ENCODE measurements around the gene PDZD2. TPM values are rescaled to one million over a fixed set of nuclear protein-coding genes. Genes with fewer than 3 reads are reported as not detected.

Gene PDZD2
- total RNA-seq, 1 donor from 2014 or later, result 58.5 TPM

DNA sequence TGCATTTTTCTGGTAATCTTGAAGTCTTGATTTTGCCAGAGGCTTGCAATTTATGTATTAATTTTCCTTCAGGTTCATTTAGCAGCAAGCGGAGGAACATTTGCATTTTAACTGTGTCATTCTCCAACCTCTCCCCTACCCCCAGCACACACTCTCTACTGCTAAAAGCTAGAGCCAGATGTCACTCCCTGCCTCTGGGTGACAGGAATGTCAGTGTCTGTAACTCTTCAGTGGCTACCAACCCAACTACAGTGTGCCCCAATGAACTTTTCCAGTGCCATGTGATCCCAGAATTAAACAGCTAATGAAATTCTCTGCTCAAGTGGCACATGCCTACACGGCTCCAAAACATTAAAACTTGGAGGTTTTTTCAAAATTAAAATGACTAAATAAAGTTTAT, 274.9 kb downstream of the PDZD2 start:
- DNase-seq (ENCODE audit: low spot score), result no peak

- no peak for DNase-seq (ENCODE audit: low spot score)
These were observed 277.4 kb downstream of the PDZD2 start for GRCh38 chr5:31916327-31916726.

- no peak for DNase-seq (ENCODE audit: low spot score)
These were observed 279.8 kb downstream of the PDZD2 start for GRCh38 chr5:31918739-31919138.

DNA sequence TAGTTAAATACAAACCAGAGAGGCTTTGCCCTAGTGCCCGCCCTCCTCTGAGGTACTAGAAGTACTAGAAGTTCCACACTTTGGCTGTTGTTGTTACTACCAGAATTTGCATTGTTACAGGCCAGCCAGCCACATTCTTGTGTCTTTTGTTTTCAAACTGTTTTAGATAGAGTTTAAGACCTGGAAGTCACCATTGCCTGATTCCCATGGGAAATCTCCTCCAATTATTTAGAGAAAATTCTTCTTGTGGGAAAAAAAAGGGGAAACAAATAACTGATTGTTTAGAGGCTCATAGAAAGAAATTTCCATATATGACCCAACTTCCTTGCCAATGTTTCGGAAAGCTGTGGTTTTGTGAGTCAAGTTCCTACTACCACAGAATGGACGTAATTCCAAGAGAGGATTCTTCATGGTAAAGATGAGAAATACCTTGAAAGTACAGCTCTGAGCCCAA, 282.9 kb downstream of the PDZD2 start:
- no peak for DNase-seq (ENCODE audit: low spot score)

- no peak for DNase-seq (ENCODE audit: low spot score)
These were observed 285.1 kb downstream of the PDZD2 start for GRCh38 chr5:31924005-31924404.

DNA sequence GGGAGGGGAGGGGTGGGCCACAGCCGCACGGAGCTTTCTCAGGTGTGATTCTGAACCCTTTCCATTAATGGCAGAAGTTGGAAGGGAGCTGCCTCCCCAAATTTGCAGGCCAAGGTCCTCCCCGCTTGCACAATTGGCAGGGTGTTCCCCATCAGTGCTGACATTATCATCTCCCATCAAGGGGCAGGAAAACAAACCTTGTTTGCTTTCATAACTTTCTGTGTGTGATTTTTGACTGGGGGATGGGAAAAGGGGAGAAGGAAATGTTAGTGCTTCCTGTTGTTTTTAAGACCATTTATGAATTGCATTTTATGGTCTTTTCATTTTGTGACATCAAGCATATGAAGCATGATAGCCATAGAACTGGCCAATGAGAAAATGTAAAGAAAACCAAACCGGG, 292.9 kb downstream of the PDZD2 start:
- no peak for DNase-seq (ENCODE audit: low spot score)

DNA sequence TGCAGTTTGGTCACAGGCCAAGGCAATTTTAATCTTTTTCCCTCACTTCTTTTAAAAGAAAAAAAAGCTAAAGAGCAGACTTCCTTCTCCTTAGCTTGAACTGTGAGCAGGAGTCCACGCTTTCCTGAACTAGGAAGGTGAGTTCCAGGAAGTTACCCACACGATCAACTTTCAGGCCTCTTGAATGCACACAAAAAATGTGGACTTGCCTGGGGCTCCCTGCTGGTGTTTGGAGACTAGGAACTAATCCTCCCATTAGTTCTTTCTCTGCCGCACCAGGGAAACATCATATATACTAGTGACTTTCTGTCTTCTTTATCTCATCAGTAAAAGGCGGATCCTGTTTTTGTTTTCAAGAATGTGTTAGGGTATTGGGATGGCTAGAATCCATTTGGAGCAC, 295.2 kb downstream of the PDZD2 start:
- DNase-seq (ENCODE audit: low spot score), result no peak

GRCh38 chr5:31935496-31936369, 296.8 kb downstream of the PDZD2 start:
- no peak for DNase-seq (ENCODE audit: low spot score)

- DNase-seq (ENCODE audit: low spot score), result no peak
These were observed 297.8 kb downstream of the PDZD2 start for GRCh38 chr5:31936683-31937082.

GRCh38 chr5:31937226-31937625, 298.3 kb downstream of the PDZD2 start:
- DNase-seq (ENCODE audit: low spot score), result no peak

DNA sequence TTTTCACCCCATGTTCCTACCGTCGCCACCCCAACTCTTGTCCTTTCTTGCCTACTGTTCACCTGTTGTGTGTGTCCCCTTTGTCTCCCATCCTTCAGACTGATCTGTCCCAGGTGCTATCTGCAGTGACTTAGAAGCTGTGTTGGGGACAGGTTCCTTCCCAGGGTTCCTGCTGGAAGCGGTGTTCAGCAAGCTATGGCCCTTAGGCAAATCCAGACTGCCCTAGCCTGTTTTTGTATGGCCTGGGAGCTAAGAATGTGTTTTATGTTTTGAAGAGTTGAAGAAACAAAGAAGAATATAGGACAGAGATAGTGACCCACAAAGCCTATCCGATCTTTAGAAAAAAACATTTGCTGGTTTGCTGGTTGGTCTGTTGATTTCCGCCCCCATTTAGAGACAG, 298.8 kb downstream of the PDZD2 start:
- DNase-seq (ENCODE audit: low spot score), result no peak

DNA sequence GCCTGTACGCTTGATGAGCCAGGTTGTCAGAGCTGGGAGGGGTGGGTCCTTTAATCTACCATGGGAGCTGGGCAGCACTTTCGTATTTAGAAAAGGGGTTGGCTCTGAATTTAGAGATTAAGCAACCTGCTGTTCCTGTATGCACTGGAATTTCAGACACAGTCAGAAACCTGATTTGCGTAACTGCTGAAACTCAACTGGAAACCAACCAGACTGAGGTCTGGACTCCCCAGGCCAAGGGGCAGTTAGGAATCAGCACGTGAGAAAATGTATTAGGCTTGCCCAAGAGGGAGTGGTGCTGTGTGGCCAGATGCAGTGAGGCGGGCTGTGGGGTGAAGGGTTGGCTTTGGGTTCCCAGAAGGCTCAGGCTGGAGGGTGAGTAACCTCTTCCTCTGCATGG, 300.2 kb downstream of the PDZD2 start:
- DNase-seq (ENCODE audit: low spot score), result no peak

GRCh38 chr5:31941151-31941755, 302.3 kb downstream of the PDZD2 start:
- DNase-seq (ENCODE audit: low spot score), result no peak

DNA sequence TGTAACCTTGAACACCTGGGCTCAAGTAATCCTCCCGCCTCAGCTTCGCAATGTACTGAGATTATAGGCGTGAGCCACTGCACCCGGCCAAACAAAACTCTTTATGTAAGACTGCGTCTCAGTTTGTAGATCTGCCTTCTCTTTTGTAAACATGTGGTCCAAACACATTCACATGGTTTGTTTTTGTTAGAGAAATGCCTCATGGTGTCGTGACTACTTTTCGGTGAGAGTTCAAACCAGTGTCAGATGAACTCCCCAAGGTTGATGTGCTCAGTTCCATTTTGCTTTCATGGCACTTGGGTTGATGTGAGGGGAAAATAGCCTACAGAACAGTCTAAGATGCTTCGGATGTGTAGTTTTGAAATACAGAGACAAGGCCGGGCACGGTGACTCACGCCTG, 303.6 kb downstream of the PDZD2 start:
- no peak for DNase-seq (ENCODE audit: low spot score)

DNA sequence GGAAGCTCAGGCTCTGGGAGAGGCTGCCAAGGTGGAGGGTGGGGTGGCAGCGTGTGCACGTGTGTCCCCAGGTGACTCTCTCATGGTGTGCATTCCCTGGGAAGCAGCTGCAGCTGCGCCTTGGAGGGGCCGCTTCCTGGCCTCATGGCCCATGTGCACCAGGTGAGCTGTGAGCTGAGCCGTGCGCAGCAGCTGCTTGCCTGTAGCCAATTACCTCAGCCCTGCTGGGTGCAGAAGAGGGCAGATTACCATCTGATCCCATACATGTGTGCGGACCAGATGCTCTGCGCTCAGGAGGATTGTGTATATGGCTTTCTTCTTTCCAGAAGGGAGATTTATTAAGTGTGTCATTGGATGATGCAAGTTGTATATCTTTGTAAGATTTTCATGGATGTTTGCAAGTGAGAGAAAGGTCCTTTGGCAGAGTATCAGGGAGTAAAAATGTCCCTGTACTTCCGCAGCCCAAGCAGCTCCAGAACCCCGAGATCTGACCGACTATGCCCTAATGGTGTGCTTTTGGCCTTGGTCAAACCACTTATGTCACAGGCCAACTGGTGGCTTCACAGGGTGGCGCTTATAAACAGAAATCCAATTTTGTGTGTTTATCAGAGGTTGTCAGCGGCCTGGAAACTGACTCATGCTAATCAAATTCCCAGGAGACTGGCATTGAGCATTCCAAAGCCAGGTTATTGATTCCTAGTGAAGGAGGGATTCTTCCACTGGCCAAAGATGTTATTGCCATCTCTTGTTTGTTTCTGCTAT, 305.9 kb downstream of the PDZD2 start:
- DNase-seq (ENCODE audit: low spot score), result no peak

DNA sequence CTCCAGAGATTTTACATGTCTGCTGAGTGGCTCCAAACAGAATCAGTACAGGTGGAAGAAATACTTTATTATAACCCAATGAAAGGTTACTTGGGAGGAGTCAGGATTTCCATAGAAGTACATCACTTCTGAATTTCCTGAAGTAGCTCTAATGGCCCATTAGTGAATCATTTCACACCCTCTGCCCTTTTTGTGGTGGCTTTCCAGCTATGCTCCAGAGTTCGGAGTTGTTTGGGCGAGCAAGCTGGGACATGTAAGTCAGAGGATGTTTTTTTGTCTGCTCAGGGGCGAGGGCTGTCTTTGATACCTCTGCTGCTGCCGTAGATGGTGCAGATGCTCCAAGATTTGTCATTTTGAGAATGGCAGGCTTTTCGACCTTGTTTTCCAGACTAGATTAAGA, 309.1 kb downstream of the PDZD2 start:
- DNase-seq (ENCODE audit: low spot score), result no peak

DNA sequence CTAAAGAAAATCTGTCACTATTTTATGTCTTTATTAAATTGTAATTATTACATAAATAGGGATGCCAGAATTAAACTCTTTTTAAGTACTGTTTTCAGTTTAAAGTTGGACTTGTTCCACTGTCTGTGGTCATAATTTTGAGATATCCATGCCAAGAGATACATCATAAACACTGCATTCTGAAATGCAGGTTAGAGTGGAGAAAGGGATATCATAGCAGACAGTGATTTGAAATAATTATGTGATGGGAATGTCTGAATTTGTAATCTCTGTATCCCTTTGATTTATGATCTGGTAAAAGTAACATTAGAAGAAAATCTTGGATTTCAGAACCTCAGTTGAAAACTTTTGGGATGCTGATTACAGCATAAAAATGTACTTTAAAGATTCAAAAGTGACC, 313.1 kb downstream of the PDZD2 start:
- no peak for DNase-seq (ENCODE audit: low spot score)

GRCh38 chr5:31954091-31954490, 315.2 kb downstream of the PDZD2 start:
- DNase-seq (ENCODE audit: low spot score), result no peak

DNA sequence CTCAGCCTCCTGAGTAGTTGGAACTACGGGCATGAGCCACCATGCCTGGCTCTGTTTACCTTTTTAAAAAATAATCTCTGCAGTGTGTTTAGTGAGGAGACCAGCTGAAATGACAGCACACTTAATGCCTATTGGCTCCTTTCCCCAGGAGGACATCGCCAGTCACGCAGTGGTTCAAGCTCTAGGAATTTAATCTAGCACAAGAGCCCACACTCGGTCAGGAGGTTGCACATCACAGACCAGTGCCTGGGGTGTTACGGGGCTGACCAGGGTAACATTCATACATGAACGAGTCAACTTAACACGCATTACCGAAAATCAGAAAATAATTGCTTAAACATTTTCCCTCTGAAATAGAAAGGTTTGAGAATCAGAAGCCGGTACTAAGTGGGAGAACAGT, 318.2 kb downstream of the PDZD2 start:
- DNase-seq (ENCODE audit: low spot score), result no peak

DNA sequence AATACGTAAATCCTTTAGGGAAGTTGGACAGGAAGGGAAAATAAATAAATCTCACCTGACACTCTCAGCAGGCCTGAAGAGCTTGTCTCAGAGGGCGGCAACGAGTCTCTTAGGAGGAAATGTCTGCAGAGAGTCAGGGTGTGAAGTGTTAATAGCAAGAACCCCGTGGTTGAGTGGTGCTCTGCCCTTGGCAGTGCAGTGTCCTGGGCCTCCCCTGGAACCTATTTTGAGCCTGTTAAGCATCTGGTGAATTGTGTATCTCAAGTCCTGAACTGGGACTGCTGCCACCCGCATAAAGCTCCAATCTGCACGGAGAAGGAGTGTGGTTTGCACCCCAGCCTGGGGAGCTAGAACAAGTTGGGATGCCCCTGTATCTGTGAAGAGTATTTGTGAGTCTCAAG, 323.4 kb downstream of the PDZD2 start:
- no peak for DNase-seq (ENCODE audit: low spot score)

DNA sequence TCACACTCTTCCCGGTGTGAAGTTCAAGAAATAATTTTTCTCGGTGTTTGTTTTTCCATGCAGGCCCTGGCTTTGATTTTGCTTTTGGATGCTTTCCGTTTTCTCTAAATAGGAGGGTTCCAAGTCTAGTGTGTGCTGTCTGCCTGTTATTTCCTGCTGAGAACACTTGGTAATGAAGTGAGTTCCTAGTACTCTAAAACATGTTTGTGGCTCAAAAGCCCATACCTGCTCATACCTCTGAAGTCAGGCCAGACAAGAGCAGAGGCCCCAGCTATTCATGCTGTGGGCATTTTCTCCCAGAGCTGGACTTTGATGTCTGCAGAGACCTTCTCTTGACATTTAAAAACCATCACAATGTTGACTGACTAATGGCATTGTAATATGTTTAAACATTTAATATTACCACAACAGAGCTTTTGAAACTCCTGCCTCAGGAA, 324.0 kb downstream of the PDZD2 start:
- no peak for DNase-seq (ENCODE audit: low spot score)

DNA sequence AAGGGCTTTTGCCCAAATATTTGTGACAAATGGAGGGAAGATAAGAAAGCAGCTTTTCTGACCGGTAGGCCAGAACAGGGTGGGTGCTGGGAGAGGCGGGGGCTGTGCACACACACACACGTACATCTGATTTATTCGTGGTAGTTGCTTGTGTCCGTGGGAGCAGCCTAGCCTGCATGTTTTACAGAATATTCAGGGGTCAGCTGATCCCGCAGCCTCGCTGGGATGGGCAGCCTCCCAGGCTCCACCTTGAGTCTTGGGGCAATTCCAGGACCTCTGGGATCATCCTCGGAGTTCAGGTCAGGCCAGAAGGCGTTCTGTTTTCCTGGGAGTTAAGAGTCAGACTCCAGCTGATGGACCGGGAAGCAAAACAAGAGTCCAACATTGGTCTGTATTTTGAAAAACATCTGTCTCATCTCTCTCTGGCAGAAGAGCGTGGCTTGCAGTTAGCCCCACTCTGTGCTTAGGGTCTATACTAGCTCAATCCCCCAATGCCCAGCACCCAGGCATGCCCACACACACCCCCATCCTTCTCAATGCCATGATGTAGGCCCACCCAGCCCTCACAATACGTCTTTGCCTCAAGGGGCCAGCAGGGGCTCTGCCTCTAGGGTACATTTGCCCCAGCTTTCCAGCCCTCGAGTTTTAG, 324.6 kb downstream of the PDZD2 start:
- no peak for DNase-seq (ENCODE audit: low spot score)
